ENCODE data around the gene BCAS4. TPM values are rescaled to one million over a fixed set of nuclear protein-coding genes. Genes with fewer than 3 reads are reported as not detected.
A peak's percentile ranks its signal among the peaks of the same experiment; 100 is the strongest.

BCAS4 gene
- total RNA-seq, 1 donor from 2014 or later = 9.3 TPM

DNA sequence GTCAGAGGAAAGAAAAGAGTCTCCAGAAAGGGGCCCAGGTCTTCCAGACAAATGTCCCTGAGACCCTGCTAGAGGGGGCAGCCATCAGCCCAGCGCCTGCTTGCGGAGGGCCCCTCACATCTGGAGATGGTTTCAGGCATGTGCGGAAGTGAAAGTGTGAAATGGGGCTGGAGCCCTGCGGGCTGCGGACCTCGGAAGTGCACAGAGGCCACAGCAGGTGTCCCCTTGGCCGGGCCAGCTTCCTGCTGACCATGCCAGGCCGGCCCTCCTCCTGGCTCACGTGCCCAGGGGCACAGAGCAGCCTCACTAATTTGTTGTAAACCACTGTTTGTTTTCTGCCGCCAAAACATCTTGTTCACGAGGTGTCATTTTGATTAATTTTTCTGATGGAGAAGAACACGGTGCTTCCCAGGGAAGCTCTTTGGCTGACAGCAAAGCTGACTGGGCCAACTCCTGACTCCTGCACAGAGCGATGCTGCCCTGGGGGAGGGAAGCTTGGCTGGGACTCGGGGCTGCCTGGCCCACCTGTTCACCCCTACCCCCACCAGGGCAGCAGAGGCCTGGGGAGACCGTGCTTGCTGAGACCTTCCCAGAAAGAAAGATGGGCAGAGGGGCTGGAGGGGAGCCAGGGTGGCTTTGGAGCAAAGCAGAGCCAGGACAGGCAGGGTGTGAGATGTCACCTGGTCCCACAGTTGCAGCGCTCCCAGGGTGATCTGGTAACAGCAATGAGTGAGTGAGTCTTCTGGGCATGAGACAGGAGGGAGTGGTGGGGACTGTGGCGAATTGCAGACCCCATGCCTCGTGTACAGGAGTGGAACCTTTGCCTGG is 54.2 kb downstream of the BCAS4 start:
- H3K4me1 Mint-ChIP-seq (ENCODE audit: unreplicated experiment) = peaks cover 20% of the 10 kb centered on the region
- no peaks in the 10 kb centered on the region for H3K9me3 Mint-ChIP-seq
- H3K27ac Mint-ChIP-seq = no peak overlapping the region
- TF ChIP-seq, protein P1, sequence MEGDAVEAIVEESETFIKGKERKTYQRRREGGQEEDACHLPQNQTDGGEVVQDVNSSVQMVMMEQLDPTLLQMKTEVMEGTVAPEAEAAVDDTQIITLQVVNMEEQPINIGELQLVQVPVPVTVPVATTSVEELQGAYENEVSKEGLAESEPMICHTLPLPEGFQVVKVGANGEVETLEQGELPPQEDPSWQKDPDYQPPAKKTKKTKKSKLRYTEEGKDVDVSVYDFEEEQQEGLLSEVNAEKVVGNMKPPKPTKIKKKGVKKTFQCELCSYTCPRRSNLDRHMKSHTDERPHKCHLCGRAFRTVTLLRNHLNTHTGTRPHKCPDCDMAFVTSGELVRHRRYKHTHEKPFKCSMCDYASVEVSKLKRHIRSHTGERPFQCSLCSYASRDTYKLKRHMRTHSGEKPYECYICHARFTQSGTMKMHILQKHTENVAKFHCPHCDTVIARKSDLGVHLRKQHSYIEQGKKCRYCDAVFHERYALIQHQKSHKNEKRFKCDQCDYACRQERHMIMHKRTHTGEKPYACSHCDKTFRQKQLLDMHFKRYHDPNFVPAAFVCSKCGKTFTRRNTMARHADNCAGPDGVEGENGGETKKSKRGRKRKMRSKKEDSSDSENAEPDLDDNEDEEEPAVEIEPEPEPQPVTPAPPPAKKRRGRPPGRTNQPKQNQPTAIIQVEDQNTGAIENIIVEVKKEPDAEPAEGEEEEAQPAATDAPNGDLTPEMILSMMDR (conservative IDR thresholded peaks at IDR 0.05) = no peak
- H3K4me3 Mint-ChIP-seq = no peak overlapping the region
- no peaks in the 10 kb centered on the region for H3K36me3 Mint-ChIP-seq
- no peak for DNase-seq (ENCODE audit: extremely low spot score, unreplicated experiment)
- H3K27me3 Mint-ChIP-seq = no peaks in the 10 kb centered on the region

DNA sequence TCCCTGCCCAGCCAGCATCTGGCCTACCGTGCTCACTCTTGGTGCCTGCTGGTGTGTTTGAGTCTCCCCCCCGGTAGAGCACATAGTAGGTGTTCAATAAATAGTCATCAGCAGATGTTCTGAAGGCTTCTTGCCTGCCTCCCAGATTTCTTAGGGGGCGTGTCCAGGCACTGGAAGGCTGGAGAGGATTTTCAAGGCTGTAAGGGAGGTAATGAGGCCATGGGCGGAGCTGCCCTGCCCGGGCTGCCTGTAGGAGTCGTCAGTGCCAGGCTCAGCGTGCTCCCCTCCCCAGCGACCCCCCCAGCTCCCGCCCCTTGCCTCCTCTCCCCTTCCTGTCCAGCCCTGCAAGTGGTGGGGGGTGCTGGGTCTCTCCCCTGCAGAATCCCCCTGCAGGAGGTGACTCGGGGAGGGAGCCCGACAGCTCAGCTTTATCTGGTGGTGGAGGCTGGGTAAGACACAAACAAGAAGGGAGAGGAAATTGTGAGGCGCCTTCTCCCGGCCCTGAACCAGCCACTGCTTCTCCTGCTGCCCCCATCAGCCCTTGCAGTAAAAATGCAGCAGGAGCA is 55.9 kb downstream of the BCAS4 start:
- H3K36me3 Mint-ChIP-seq = no peaks in the 10 kb centered on the region
- no peak for DNase-seq (ENCODE audit: extremely low spot score, unreplicated experiment)
- peaks cover 22% of the 10 kb centered on the region for H3K4me1 Mint-ChIP-seq (ENCODE audit: unreplicated experiment)
- no peaks in the 10 kb centered on the region for H3K27me3 Mint-ChIP-seq
- H3K9me3 Mint-ChIP-seq = no peaks in the 10 kb centered on the region
- no peak overlapping the region for H3K4me3 Mint-ChIP-seq
- TF ChIP-seq, protein P1 (conservative IDR thresholded peaks at IDR 0.05) = no peak
- no peak overlapping the region for H3K27ac Mint-ChIP-seq

- Mint-ChIP-seq H3K9me3 (no peaks in the 10 kb centered on the region), H3K36me3 (no peaks in the 10 kb centered on the region), H3K4me1 (ENCODE audit: unreplicated experiment) (peaks cover 26% of the 10 kb centered on the region), H3K4me3 (no peak overlapping the region), H3K27ac (no peak overlapping the region), H3K27me3 (no peaks in the 10 kb centered on the region)
- no peak for DNase-seq (ENCODE audit: extremely low spot score, unreplicated experiment)
- TF ChIP-seq, protein P1 (conservative IDR thresholded peaks at IDR 0.05) = no peak
These were observed 57.2 kb downstream of the BCAS4 start for GRCh38 chr20:50852085-50852484.

DNA sequence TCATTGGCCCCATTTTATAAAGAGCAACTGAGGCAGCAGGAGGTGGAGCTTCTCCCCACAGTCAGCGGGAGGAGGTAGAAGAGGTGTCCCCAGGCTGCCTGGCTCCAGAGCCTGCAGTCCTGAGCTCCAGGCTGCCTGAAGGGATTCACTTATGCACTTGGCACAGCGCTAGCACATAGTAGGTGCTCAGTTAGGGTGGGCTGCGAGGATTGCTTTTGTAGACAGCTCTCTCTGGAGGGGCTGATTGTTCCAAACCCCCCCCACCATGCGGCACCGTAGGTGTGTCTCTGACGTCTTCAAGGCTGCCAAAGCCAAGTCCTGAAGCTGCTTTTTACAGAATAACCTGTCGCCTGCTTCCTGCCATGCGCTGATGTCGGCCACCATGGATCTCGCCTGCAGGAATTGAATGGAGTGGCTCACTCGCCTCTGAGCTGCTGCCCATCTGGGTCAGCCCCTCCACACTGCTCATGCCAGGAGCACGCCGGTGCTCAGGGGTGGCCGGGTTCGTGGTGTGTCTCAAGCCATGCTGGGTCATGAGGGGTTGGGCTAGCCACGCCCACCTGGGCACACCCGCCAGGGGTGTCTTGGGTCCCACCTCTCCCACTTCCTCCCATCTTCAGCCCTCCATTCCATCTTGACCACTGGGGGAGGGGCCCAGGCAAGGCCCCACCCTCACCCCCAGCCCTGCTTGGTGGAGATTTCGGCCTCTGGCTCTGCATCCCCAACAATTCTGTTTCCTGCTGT is 59.8 kb downstream of the BCAS4 start:
- no peaks in the 10 kb centered on the region for H3K27me3 Mint-ChIP-seq
- peaks cover 8% of the 10 kb centered on the region for H3K4me1 Mint-ChIP-seq (ENCODE audit: unreplicated experiment)
- no peaks in the 10 kb centered on the region for H3K9me3 Mint-ChIP-seq
- H3K27ac Mint-ChIP-seq = peak overlapping the region; percentile 91
- TF ChIP-seq, protein P1 (conservative IDR thresholded peaks at IDR 0.05) = no peak
- H3K36me3 Mint-ChIP-seq = no peaks in the 10 kb centered on the region
- H3K4me3 Mint-ChIP-seq = no peak overlapping the region
- no peak for DNase-seq (ENCODE audit: extremely low spot score, unreplicated experiment)

DNA sequence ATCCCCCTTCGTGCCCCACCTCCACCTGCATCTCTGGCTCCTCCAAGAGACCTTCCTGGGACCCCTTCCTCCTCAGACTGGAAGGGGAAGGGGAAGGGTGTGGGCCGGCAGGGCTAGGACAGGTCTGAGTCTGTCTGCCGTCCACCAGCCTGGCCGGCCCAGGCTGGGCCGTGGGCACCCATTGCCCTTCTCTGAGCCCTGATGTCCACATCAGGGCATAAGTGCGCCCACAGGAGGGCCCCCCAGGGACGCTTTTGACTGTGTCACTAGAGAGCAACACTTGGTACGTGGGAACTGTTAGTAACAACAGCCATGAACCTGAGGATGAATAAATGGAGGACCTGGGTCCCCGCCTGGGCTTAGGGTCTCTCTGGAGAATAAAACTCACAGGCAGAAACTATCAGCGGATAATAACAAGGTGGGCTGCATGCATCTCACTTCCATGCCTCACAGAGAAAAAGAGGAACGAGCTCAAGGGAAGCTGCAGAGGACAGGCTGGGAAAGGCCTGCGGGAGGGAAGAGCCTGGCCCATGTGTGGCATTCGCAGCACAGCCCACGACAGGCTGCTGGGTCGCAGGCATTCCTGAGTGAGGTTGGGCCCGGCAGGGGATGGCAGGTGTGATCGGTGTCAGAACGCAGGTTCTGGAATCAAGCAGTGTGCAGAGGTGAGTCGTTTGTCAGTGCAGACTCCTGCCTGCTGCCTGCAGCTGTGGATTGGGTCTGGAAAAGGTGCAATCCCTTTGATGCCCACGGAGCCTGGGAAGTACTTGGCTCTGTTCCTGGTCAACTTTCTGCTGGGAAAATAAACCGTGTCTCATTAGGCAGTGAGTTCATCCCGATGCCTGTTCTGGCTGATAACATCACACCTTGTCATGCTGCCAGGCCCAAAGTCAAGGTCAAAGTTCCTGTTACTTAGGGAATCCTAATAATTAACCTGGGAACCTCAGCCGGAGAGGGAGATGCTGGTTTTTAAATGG is 60.9 kb downstream of the BCAS4 start:
- H3K36me3 Mint-ChIP-seq = no peaks in the 10 kb centered on the region
- no peak for DNase-seq (ENCODE audit: extremely low spot score, unreplicated experiment)
- H3K4me1 Mint-ChIP-seq (ENCODE audit: unreplicated experiment) = peaks cover 7% of the 10 kb centered on the region
- no peaks in the 10 kb centered on the region for H3K9me3 Mint-ChIP-seq
- H3K27me3 Mint-ChIP-seq = no peaks in the 10 kb centered on the region
- peak overlapping the region; percentile 91 for H3K27ac Mint-ChIP-seq
- H3K4me3 Mint-ChIP-seq = peak overlapping the region; percentile 14
- TF ChIP-seq, protein P1 (conservative IDR thresholded peaks at IDR 0.05) = no peak

All from type B pancreatic cell (in vitro differentiated cells).